Thyroid gland (tissue), 4 donors: ENCODE results near the gene UROC1.

Experiments
- CTCF ChIP-seq, 6 experiments: fragments of 200-600 bp in 3 of 6; fragments of 450-650 bp in 3 of 6; sonication (generic) in 3 of 6; IDR thresholded peaks; one replicate each; pipeline ENCODE4 v1.5.1; 2016 to 2019; ENCODE audit warnings: antibody characterized with exemption in 6 of 6, mild to moderate bottlenecking in 2 of 6, inconsistent platforms in 1 of 6, moderate library complexity in 1 of 6
- POLR2A ChIP-seq, 2 donors: fragments of 450-650 bp; IDR thresholded peaks; one replicate each; pipeline ENCODE4 v1.6.1; 2017; ENCODE audit warnings: antibody characterized with exemption in 2 of 2, mild to moderate bottlenecking in 2 of 2, moderate library complexity in 1 of 2

GRCh38 chr3:126459763-126460127, 57.8 kb downstream of the UROC1 start:
- TF ChIP-seq POLR2A (IDR thresholded peaks at IDR 0.05) (no peak), CTCF (IDR thresholded peaks at IDR 0.05) (no peak)
